CD4-positive, alpha-beta T cell (primary cell): ENCODE data around the gene GPC6. TPM values are rescaled to one million over a fixed set of nuclear protein-coding genes. Genes with fewer than 3 reads are reported as not detected.

Experiments used
- ATAC-seq: fragments of 200-7000 bp; cut with Tn5 transposase; one replicate; pipeline ENCODE4 v1.10.0; 2022; ENCODE audit warnings: mild to moderate bottlenecking; ENCODE audit not compliant: poor library complexity
- CTCF ChIA-PET: fragments of 350-600 bp; sonication (Branson Sonifier 250); formaldehyde crosslinking; loops from one replicate; lab custom pipeline; 2021; ENCODE audit warnings: antibody characterized with exemption, inconsistent platforms; lab: Charles Lee
- POLR2A ChIA-PET: fragments of 350-600 bp; sonication (Branson Sonifier 250); formaldehyde crosslinking; loops from one replicate; lab custom pipeline; 2021; ENCODE audit warnings: antibody characterized with exemption, inconsistent platforms; lab: Charles Lee
- DNase-seq, 14 experiments: peaks; one replicate each; pipeline ENCODE4 v3.0.0-alpha.2; 2013 to 2020; ENCODE audit warnings: mixed read lengths in 2 of 14
- H3K27ac ChIP-seq, 2 donors: one replicate each; pipeline versions ENCODE4 v1.5.1 to v1.7.0; 2013; ENCODE audit warnings: low read length in 2 of 2, low read depth in 1 of 2, mild to moderate bottlenecking in 1 of 2
- H3K27me3 ChIP-seq, 2 experiments: 1 replicate in 1 of 2; 2 replicates in 1 of 2; pipeline versions ENCODE4 v1.6.1 to v1.7.0; 2013; ENCODE audit warnings: low read length in 2 of 2, control low read depth in 1 of 2, mild to moderate bottlenecking in 1 of 2, moderate library complexity in 1 of 2; ENCODE audit not compliant: insufficient read depth in 2 of 2, control insufficient read depth in 1 of 2
- H3K36me3 ChIP-seq: one replicate; pipeline ENCODE4 v1.6.1; 2013; ENCODE audit warnings: low read length, control low read depth; ENCODE audit not compliant: insufficient read depth
- H3K4me1 ChIP-seq: one replicate; pipeline ENCODE4 v1.6.1; 2013; ENCODE audit warnings: low read length, control low read depth; ENCODE audit not compliant: insufficient read depth
- H3K4me3 ChIP-seq: one replicate; pipeline ENCODE4 v1.5.1; 2013; ENCODE audit warnings: mild to moderate bottlenecking, low read length, moderate library complexity
- H3K9me3 ChIP-seq, 2 experiments: 1 replicate in 1 of 2; 2 replicates in 1 of 2; pipeline versions ENCODE4 v1.6.1 to v1.7.0; 2013; ENCODE audit warnings: low read length in 2 of 2, mild to moderate bottlenecking in 2 of 2, control low read depth in 1 of 2, moderate library complexity in 1 of 2; ENCODE audit not compliant: control insufficient read depth in 1 of 2, insufficient read depth in 1 of 2
- H3K27ac Mint-ChIP-seq: one replicate; pipeline ENCODE4 v1.8.0; 2020; ENCODE audit warnings: mixed read lengths
- H3K27me3 Mint-ChIP-seq: one replicate; pipeline ENCODE4 v1.8.0; 2021; ENCODE audit warnings: mixed read lengths
- H3K36me3 Mint-ChIP-seq: one replicate; pipeline ENCODE4 v1.8.0; 2021; ENCODE audit warnings: low read depth, mixed read lengths
- H3K4me1 Mint-ChIP-seq: one replicate; pipeline ENCODE4 v1.8.0; 2021; ENCODE audit warnings: low read depth, mixed read lengths
- H3K4me3 Mint-ChIP-seq: one replicate; pipeline ENCODE4 v1.8.0; 2020; ENCODE audit warnings: mild to moderate bottlenecking, mixed read lengths
- H3K9me3 Mint-ChIP-seq: one replicate; pipeline ENCODE4 v1.8.0; 2020; ENCODE audit warnings: mixed read lengths
- CTCF ChIP-seq: fragments of 200-600 bp; IDR thresholded peaks from one replicate; pipeline ENCODE4 v1.8.0; 2022; ENCODE audit warnings: antibody characterized with exemption, mild to moderate bottlenecking
- intact Hi-C, 2 experiments: fragments of 100-400 bp; cut with DNase I in 1 of 2; cut with micrococcal nuclease in 1 of 2; formaldehyde crosslinking; loops; one replicate each; pipeline versions ENCODE4 v1.15.1 to v1.9.0; 2023 to 2025; cut with DNase I, micrococcal nuclease
- total RNA-seq, 174 experiments: library from RNA in 2 of 174; stranded (reverse) in 2 of 174; gene quantifications; one replicate each; pipeline ENCODE4 v1.2.3 and lab custom pipeline; 2021 to 2026

The GPC6 gene
- total RNA-seq, 2 experiments from 2014 or later, result not detected

GRCh38 chr13:94168783-94169453 lies 942.3 kb downstream of the GPC6 start:
- H3K27ac Mint-ChIP-seq, result no peak overlapping the region
- TF ChIP-seq CTCF, result no peak
- ATAC-seq (no peak), DNase-seq (no peak)
- Histone ChIP-seq H3K4me1 (no peaks in the 10 kb centered on the region), H3K9me3 (no peaks in the 10 kb centered on the region), H3K4me3 (no peak overlapping the region), H3K36me3 (no peaks in the 10 kb centered on the region), H3K27me3 (no peaks in the 10 kb centered on the region), H3K27ac (no peak overlapping the region)
- H3K4me3 Mint-ChIP-seq, result no peak overlapping the region
- H3K27me3 Mint-ChIP-seq, result peaks cover 19% of the 10 kb centered on the region
- H3K4me1 Mint-ChIP-seq, result no peaks in the 10 kb centered on the region
- H3K9me3 Mint-ChIP-seq, result no peaks in the 10 kb centered on the region
- ChIA-PET CTCF (no interaction called here), POLR2A (no interaction called here)
- H3K36me3 Mint-ChIP-seq, result no peaks in the 10 kb centered on the region
- intact Hi-C loops, result no loop called here

- TF ChIP-seq CTCF, result no peak
- H3K4me3 ChIP-seq, result no peak overlapping the region
- Mint-ChIP-seq H3K27ac (no peak overlapping the region), H3K9me3 (no peaks in the 10 kb centered on the region), H3K4me1 (no peaks in the 10 kb centered on the region), H3K4me3 (no peak overlapping the region), H3K27me3 (peaks cover 20% of the 10 kb centered on the region), H3K36me3 (no peaks in the 10 kb centered on the region)
- CTCF ChIA-PET, result no interaction called here
- no peaks in the 10 kb centered on the region for H3K27me3 ChIP-seq
- intact Hi-C loops, result no loop called here
- H3K36me3 ChIP-seq, result no peaks in the 10 kb centered on the region
- DNase-seq (no peak), ATAC-seq (no peak)
- H3K27ac ChIP-seq, result no peak overlapping the region
- H3K4me1 ChIP-seq, result no peaks in the 10 kb centered on the region
- H3K9me3 ChIP-seq, result no peaks in the 10 kb centered on the region
- POLR2A ChIA-PET, result no interaction called here
These were observed 943.0 kb downstream of the GPC6 start for GRCh38 chr13:94169454-94170144.

- Histone ChIP-seq H3K36me3 (no peaks in the 10 kb centered on the region), H3K4me3 (no peak overlapping the region), H3K4me1 (no peaks in the 10 kb centered on the region), H3K27ac (no peak overlapping the region), H3K9me3 (no peaks in the 10 kb centered on the region), H3K27me3 (no peaks in the 10 kb centered on the region)
- DNase-seq (no peak), ATAC-seq (no peak)
- H3K36me3 Mint-ChIP-seq, result no peaks in the 10 kb centered on the region
- intact Hi-C loops, result no loop called here
- CTCF ChIA-PET, result no interaction called here
- H3K4me3 Mint-ChIP-seq, result no peak overlapping the region
- no peak overlapping the region for H3K27ac Mint-ChIP-seq
- POLR2A ChIA-PET, result no interaction called here
- H3K4me1 Mint-ChIP-seq, result no peaks in the 10 kb centered on the region
- H3K27me3 Mint-ChIP-seq, result peaks cover 24% of the 10 kb centered on the region
- no peaks in the 10 kb centered on the region for H3K9me3 Mint-ChIP-seq
- no peak for TF ChIP-seq CTCF
These were observed 943.6 kb downstream of the GPC6 start for GRCh38 chr13:94170145-94170571.
